ENCODE results near the gene CYTL1.

DNA sequence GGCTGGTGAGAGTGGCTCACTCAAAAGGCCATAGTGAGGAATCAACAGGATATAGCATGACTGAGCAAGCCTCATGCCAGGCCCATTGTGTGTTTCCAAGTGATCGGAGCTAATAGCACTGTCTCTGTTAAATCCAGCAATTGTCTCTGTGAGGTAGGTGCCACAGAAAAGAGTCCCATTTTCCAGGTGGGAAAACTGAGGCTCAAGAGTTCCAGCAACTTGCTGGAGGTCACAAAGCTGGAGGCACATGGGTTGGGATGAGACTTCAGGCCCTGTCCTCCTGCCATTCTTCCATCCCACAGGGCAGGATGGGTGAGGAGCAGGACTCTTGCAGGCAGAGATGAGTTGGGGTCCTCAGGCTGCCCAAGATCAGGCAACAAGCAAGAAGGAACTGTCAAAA is 1.1 kb upstream of the CYTL1 start:
- TF ChIP-seq, protein P1, sequence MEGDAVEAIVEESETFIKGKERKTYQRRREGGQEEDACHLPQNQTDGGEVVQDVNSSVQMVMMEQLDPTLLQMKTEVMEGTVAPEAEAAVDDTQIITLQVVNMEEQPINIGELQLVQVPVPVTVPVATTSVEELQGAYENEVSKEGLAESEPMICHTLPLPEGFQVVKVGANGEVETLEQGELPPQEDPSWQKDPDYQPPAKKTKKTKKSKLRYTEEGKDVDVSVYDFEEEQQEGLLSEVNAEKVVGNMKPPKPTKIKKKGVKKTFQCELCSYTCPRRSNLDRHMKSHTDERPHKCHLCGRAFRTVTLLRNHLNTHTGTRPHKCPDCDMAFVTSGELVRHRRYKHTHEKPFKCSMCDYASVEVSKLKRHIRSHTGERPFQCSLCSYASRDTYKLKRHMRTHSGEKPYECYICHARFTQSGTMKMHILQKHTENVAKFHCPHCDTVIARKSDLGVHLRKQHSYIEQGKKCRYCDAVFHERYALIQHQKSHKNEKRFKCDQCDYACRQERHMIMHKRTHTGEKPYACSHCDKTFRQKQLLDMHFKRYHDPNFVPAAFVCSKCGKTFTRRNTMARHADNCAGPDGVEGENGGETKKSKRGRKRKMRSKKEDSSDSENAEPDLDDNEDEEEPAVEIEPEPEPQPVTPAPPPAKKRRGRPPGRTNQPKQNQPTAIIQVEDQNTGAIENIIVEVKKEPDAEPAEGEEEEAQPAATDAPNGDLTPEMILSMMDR (IDR thresholded peaks at IDR 0.05): no peak
- TF ChIP-seq RNF2 (IDR thresholded peaks at IDR 0.05; ENCODE audit: borderline replicate concordance, low read depth) (no peak), NR3C1 (IDR thresholded peaks at IDR 0.05) (no peak), RAD21 (conservative IDR thresholded peaks at IDR 0.05 in 1 of 2, IDR thresholded peaks at IDR 0.05 in 1 of 2) (no peak), ESRRA (IDR thresholded peaks at IDR 0.05; ENCODE audit: borderline replicate concordance, low read length) (no peak), POLR2A (IDR thresholded peaks at IDR 0.05; ENCODE audit: low read length) (no peak), EP300 (IDR thresholded peaks at IDR 0.05) (no peak), RCOR1 (IDR thresholded peaks at IDR 0.05; ENCODE audit: low read depth, low read length) (no peak), POLR2AphosphoS2 (conservative IDR thresholded peaks at IDR 0.05; ENCODE audit: low read length) (no peak), CHD4 (IDR thresholded peaks at IDR 0.05; ENCODE audit: borderline replicate concordance) (no peak)
- TF ChIP-seq, protein P2, sequence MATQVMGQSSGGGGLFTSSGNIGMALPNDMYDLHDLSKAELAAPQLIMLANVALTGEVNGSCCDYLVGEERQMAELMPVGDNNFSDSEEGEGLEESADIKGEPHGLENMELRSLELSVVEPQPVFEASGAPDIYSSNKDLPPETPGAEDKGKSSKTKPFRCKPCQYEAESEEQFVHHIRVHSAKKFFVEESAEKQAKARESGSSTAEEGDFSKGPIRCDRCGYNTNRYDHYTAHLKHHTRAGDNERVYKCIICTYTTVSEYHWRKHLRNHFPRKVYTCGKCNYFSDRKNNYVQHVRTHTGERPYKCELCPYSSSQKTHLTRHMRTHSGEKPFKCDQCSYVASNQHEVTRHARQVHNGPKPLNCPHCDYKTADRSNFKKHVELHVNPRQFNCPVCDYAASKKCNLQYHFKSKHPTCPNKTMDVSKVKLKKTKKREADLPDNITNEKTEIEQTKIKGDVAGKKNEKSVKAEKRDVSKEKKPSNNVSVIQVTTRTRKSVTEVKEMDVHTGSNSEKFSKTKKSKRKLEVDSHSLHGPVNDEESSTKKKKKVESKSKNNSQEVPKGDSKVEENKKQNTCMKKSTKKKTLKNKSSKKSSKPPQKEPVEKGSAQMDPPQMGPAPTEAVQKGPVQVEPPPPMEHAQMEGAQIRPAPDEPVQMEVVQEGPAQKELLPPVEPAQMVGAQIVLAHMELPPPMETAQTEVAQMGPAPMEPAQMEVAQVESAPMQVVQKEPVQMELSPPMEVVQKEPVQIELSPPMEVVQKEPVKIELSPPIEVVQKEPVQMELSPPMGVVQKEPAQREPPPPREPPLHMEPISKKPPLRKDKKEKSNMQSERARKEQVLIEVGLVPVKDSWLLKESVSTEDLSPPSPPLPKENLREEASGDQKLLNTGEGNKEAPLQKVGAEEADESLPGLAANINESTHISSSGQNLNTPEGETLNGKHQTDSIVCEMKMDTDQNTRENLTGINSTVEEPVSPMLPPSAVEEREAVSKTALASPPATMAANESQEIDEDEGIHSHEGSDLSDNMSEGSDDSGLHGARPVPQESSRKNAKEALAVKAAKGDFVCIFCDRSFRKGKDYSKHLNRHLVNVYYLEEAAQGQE (IDR thresholded peaks at IDR 0.05): no peak
- TF ChIP-seq, protein P3, sequence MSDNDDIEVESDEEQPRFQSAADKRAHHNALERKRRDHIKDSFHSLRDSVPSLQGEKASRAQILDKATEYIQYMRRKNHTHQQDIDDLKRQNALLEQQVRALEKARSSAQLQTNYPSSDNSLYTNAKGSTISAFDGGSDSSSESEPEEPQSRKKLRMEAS (IDR thresholded peaks at IDR 0.05): no peak
